ENCODE data around the gene DDX24.
"Not testable (repeated sequence)": the region's sequence is repeated elsewhere in the genome, so short reads cannot be mapped to it uniquely, and the experiment has no call there.

DDX24 gene

DNA sequence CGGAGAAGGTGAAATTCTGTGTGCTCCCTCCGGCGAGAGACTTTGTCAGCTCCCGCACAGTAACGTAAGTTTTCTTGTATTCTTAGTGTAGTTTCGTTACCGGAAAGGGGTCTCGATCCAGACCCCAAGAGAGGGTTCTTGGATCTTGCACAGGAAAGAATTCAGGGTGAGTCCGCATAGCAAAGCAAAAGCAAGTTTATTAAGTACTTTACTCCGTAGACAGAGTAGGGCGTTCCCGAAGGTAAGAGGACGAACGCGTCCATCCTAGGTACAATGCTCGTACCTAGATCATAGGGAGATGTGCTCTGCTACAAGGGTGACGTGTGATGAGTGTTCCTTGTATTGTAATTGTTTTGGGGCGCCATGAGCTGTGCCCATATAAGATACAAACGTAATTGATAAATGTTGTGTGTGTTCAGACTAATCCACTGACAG, 401 bp upstream of the DDX24 start:
- DNase-seq (ENCODE audit: low spot score), result peak; percentile 41

DNA sequence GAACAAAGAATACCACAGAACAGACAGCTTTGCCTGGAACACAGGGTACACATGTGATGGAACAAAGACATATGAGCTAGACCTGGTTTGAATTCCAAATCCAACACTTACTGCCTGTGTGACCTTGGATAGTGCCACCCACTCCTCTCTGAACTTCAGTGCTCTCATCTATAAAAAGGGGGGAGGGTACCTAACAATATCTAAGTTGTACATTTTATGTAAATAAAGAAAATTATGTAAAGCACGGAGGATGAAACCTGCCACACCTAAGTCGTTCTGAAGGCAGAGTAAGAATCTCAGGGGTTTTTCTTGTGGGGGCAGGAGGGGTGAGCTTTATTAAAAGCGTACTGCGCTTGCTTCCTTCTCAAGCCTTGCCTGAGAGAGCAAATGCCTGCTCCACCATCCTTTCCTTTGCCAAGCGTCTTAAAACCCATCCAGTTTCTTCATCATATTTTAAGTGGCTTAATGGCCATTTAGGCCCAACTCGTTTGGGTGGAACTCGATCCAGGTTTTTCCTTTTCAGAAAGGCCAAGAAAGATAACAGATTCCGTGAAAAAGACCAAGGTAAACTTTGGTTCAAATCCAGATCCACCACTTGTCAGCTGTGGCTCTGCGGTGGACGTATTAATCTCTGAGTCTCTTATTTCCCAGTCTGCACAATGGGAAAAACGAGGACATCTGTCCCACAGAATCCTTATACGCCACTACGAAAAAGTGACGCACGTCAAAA, 946 bp downstream of the DDX24 start:
- peak; percentile 41 for DNase-seq (ENCODE audit: low spot score)

DNA sequence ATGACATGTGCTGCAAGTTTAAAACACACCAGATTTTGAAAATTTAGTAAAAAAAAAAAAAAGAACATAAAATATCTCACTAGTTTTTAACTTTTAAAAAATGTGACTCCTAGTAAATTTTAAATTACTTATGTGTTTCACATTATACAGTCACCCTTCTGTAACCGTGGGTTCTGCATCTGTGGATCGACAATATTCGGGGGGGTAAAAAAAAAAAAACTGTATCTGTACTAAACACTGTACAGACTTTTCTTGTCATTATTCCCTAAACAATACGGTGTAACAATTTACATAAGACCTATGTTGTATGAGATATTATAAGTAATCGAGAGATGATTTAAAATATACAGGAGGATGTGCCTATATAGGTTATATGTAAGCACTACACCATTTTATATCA, 3.2 kb downstream of the DDX24 start:
- no peak for DNase-seq (ENCODE audit: low spot score)

DNA sequence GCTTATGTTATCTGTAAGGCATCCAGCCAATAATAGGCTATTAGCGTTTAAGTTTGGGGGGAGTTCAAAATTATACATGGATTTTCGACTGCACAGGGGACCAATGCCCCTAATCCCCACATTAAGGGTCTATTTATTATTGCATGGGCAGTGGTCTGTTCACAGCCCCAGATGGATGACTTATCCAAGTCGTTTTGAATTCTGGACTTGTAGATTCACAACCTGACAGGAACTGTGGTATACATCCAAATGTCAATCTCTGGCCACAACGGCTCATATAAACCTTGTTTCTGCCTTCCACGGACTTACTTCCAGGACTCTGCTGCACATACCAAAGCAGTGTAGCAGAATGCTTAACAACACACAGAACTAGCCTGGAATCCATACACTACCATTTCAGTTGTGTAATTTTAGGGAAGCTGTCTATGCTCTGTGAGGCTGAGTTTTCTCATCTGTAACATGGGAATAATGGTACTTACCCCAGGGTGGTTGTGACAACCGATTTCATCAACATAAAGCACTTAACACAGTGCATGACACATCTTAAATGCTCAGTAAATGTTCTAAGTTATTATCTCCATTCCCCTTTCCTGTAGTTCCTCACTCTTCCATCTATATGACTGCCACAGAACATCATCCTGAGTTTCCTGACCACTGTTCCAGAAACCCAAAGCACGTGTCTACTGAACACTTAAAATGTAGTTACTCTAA, 3.7 kb downstream of the DDX24 start:
- no peak for DNase-seq (ENCODE audit: low spot score)

DNA sequence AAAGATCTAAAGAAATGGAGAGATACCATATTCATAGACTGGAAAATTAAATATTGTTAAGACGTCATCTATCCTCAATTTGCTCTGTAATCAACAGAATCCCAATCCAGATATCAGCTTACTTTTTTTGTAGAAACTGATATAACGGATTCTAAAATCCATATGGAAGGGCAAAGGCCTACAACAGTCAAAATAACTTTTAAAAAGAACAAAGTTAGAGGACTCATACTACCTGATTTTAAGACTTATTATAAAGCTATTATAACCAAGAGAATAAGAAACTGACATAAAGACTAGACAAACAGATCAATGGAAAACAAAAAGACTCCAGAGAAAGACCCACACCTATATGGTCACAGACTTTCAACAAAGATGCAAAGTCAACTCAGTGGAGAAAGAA, 6.0 kb downstream of the DDX24 start:
- DNase-seq (ENCODE audit: low spot score), result no peak

DNA sequence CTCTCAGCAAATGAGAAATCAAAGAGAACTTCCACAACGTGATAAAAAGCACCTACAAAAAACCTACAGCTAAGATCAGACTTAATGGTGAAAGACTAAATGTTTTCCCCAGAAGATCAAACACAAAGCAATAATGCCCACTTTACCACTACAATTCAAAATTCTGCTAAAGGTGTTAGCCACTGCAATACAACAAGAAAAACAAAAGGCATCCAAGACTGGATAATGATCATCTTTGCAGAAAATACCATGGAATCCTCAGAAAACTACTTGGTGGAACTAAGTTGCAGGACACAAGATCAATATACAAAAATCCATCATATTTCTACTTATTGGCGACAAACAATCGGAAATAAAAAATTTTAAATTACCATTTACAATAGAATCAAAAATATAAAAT, 6.5 kb downstream of the DDX24 start:
- no peak for DNase-seq (ENCODE audit: low spot score)

DNA sequence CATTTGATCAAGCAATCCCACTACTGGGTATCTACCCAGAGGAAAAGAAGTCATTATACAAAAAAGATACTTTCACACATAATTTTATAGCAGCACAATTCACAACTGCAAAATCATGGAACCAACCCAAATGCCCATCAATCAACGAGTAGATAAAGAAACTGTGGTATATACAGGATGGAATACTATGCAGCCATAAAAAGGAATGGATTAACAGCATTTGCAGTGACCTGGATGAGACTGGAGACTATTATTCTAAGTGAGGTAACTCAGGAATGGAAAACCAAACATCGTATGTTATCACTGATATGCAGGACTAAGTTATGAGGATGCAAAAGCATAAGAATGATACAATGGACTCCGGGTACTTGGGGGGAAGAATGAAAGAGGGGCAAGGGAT, 8.9 kb downstream of the DDX24 start:
- not testable (repeated sequence) for DNase-seq (ENCODE audit: low spot score)

DNA sequence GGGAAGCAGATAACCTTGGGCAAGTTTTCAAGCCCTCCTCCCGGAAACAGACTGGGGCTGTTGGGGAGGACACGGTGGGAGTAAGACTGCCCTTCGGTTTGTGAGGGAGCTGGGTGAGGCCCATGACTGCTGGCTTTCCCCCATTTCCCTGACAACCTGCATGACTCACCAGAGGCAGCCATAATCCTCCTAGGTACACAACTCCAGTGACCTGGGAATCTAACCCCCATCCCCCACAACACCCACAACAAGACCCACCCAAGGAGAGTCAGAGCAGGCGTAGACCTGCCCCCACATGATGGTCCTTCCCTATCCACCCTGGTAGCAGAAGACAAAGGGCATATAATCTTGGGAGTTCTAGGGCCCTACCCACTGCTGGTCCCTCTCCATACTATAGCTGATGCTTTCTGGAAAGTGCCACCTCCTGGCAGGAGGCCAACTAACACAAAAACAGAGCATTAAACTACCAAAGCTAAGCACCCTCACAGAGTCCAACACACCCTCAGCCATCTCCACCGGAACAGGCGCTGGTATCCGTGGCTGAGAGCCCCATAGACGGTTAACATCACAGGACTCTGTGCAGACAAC, 14.8 kb downstream of the DDX24 start:
- DNase-seq (ENCODE audit: low spot score), result peak; percentile 22

DNA sequence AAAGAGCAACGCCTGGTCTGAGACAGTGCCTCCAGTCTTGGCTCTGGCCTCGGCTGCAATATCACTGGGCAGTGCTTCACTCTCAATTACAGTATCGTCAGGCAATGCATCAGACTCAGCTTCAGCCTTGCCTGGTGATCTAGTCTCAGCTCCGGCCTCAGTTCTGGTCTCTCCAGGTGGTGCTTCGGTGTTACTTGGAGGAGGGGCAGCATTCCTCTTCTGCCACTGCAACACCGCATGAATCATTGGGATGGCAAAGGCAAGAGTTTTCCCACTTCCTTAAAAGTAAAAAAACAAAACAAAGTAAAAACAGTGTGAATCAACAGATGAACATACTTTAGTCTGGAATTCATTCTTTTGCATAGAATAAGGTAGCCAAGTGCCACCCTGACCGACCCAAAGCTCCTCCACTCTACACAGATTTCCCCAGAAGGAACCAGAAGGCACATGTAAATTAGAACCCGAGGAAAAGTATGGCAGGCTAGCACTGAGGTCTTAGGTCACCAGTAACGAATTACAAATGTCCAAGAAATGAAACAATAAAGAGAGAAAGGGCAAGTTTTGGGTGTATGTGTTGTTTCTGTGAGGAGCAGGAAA, 18.6 kb downstream of the DDX24 start:
- no peak for DNase-seq (ENCODE audit: low spot score)

DNA sequence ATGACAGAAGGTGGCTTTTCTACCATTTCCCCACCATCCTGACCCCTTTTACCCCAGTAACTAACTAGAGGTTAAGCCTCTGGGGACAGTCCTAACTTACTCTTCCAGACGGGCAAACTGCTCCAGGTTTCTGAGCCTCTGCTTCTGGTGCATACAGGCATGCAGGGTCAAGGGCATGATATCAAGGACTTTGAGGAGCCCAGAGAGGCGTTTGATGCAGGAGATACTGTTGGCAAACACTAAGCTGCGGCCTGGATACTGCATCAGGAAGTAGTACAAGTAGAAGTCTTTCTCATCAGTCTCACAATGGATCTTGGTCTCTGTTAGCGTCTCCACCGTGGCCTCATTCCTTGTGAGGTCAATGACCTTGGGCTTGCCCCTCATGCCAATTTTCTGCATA, 21.0 kb downstream of the DDX24 start:
- DNase-seq (ENCODE audit: low spot score), result no peak

DNA sequence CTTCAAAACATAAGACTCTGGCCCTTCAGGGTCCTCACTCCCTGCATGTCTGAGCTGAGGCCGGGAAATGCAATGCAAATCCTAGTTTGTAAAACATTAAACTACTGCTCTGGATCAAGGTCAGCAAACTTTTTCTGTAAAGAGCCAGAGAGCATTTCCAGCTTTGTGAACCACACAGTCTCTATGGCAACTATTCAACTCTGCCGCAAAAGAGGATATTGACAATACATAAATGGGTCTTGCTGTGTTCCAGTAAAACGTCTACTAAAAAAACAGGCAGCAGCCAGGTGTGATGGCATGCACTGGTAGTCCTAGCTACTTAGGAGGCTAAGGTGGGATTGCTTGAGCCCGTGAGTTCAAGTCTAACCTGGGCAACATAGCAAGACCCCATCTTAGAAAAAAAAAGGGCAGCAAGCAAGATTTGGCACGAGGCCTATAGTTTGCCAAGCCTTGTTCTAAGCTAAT, 22.3 kb downstream of the DDX24 start:
- DNase-seq (ENCODE audit: low spot score), result no peak

DNA sequence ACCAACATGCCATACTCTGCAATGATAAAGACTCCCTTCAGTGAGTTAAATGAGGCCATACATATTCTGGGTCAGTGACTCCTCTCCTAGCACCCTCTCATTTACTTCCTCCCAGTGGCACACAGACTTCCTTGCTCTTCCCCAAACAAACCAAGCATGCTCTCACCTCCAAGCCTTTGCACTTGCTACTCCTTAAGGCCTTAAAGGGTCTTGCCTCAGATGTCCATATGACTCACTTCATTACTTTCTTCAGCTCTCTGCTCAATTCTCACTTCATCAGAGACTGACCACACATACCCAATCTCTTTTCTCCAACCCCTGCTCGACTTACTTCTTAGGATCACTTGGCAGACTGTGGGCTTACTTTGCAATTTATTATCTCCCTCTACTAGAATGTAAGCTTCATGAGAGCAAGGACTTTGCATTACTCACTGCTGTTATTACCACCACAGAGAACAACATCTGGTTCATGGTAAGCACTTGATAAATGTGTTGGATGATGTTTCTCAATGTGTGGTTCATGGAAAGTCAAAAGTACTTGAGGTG, 22.8 kb downstream of the DDX24 start:
- DNase-seq (ENCODE audit: low spot score), result no peak

DNA sequence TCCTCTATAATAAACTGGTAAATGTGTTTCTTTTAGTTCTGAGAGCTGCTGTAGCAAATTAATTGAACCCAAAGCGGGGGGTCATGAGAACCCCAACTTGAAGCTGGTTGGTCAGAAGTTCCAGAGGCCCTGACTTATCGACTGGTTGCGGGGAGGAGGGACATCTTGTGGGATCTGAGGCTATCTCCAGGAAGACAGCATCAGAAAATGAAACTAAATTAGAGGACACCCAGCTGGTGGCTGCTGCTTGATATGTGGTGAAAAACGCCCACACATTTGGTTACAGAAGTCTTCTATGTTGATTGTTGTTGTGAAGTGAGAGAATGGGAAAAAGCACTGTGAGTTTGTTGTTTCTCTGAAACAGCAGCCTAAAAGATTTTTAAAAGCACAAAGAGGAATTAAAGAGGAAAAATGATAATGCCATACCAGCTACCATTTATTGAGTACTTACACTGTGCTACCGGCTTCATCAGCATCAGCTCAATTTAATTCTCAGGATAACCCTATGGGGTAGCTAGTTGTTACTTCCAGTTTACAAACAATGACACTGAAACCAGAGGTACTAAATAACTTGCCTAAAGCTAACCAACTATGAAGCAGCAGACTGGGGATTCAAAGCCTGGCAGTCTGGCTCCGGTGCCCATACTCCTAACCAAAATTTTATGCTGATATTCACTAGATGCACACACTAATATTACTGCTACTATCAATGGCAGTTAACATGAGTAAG, 24.3 kb downstream of the DDX24 start:
- no peak for DNase-seq (ENCODE audit: low spot score)

DNA sequence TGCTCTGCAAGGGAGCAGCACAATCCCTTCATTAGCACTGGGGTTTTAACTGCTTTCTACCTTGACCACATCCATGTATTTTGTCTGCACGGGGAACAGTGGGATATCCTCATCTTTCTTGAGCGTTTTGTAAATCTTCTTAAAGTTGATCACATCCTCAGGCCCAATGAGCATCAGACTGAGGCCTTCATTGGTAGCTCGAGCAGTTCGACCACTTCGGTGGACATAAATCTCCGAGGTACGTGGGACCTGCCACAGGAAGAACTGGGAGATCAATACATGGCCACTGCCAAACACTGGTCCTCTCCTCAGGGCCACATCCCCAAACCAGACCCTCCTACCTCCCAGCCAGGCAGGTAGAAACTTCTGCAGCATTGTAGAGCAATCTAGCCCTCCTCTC, 26.1 kb downstream of the DDX24 start:
- DNase-seq (ENCODE audit: low spot score), result no peak

DNA sequence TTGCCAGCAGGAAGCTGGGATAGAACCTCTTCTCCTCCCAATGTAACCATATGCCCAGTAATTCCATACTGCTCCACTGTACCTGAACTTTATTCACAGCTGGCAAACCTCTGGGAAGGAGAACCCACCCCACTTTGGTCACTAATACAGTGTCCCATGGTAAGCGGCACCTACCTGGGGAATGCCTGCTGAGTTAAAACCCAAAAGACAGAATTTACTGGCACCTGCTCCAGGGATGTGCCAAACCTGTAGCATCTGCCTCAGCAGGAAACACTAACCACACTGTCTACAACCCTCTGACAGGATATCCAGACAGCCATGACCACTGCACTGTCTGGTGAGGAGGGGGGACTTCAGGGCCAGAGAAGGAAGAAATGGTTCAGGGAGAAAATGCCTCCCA, 26.6 kb downstream of the DDX24 start:
- DNase-seq (ENCODE audit: low spot score), result no peak

DNA sequence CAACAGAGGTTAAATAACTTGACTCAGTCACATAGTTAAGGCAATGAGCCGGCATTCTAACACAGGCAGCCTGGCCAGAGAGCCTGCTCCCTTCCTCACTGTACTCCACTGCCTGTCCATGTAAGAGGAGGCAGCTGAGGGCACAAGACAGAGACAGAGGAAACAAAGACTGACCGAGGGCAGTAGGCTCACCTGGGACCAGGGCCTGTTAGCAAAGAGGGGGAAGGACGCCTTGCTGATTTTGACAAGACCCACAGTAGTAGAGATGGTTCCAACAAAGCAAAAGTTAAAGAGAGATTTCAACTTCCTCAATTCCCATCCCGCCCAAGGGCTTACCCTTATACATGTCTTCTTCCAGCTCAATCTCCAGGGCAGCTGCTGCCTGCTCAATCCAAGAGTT, 28.3 kb downstream of the DDX24 start:
- DNase-seq (ENCODE audit: low spot score), result no peak

DNA sequence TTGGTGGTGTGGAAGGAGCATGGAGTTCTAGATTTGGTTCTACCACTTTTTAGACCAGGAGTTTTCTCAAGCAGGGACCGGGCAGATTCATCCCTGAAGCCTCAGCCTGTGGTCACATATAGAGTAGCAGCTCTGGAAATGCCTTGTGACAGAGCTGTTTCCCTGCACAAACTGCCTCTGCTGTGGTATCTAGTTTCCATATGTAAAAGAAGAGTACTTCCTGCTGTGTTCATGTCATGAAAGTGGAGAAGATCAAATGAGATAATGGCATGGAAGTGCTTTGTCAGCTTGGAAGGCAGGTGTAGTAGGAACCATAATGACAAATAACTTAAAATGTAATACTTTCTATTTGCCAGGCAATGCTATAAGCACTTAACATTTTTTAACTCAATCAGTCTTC, 28.8 kb downstream of the DDX24 start:
- no peak for DNase-seq (ENCODE audit: low spot score)

DNA sequence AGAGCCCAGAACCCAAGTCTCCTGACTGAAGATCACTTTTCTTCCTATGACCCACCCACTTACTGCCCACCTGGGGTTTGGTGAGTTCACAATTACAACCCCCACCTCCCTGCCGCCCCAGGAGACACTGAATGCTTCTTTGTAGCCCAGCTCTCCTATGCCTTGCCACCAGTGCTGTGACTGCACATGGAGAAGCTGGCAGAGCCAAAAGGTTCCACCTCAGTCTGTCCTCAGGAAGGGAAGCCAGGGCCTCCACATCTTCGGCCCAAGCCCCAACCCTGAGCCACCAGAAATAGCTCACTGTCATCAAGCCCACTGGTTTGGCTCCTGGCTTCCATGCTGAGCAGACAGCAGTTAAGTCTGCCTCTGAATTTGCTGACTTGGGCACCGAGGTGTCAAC, 29.2 kb downstream of the DDX24 start:
- DNase-seq (ENCODE audit: low spot score), result no peak

DNA sequence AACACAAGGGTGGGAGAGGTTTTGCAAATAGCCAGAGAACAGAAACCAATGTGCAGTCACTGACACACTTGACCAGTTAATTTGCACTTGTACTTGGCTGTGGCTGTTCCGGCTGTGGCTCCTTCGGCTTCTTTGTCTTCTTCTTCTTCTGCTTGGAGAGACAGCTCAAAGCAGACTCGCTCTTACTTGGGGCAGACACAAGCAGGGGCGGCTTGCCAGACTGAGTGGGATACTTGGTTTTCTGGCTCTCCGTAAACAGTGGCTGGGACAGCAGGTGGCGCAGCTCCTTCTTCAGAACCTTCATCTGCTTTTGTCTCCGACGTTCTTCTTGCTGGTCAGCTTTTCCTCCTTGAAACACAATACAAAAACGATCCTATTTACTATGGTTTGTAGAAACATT, 29.9 kb downstream of the DDX24 start:
- peak; percentile 25 for DNase-seq (ENCODE audit: low spot score)

DNA sequence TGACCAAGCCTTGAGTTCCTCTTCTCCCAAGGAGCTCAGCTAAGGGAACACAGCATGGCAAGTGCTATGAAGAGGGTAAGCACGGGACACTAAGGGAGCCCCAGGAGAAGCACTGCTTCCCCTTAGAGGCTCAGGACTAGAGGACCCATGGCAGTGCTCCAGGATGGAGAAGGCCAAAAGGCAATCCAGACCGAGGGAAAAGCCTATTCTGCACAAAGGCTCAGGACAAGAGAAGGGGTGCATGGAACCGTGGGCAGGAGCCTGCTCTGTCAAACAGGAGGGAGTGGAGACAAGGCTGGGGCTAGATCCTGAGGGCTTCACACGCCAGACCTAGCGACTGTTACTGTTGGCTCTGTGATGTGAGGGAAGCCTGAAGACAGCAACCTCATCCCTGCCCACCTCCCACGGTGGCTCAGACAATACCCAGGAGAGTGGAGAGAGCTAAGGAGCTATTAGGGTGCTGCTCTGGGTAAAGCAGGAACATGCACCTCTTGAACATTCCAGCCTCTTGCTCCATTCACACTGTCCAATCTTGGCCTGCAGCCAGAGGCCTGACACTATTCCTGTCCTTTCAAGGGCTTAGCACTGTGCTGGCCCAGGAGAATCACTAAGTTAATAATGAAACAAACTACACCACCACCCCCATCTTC, 30.6 kb downstream of the DDX24 start:
- DNase-seq (ENCODE audit: low spot score), result no peak

DNA sequence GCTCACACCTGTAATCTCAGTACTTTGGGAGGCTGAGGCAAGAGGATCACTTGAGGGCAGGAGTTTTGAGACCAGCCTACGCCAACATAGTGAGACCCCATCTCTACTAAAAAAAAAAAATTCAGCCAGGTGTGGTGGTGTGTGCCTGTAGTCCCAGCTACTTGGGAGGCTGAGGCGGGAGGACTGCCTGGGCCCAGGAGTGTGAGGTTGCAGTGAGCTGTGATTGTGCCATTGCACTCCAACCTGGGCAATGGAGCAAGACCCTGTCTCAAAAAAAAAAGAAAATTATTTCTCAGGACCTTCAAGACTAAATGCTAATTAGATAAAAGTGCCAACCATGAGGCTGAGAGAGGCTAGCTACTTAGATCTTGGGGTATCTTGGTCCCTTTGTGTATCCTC, 31.4 kb downstream of the DDX24 start:
- DNase-seq (ENCODE audit: low spot score), result no peak
